Chondrocyte (in vitro differentiated cells): ENCODE data around the gene OR2T5. TPM values are rescaled to one million over a fixed set of nuclear protein-coding genes. Genes with fewer than 3 reads are reported as not detected.
"Not testable (repeated sequence)": the region's sequence is repeated elsewhere in the genome, so short reads cannot be mapped to it uniquely, and the experiment has no call there.

Source experiments
- DNase-seq: peaks from one replicate; pipeline ENCODE4 v3.0.0; 2021; ENCODE audit warnings: mixed read lengths, low spot score
- H3K27ac Mint-ChIP-seq: one replicate; pipeline ENCODE4 v1.8.0; 2021; ENCODE audit warnings: mild to moderate bottlenecking, moderate library complexity, mixed read lengths; ENCODE audit not compliant: unreplicated experiment
- H3K27me3 Mint-ChIP-seq: 2 replicates; pipeline ENCODE4 v1.8.0; 2021; ENCODE audit warnings: low read depth, mixed read lengths
- H3K36me3 Mint-ChIP-seq: 2 replicates; pipeline ENCODE4 v1.8.0; 2021; ENCODE audit warnings: low read depth, mixed read lengths
- H3K4me1 Mint-ChIP-seq: 2 replicates; pipeline ENCODE4 v1.8.0; 2021; ENCODE audit warnings: low read depth, mild to moderate bottlenecking, mixed read lengths
- H3K4me3 Mint-ChIP-seq: one replicate; pipeline ENCODE4 v1.8.0; 2021; ENCODE audit warnings: mild to moderate bottlenecking, moderate library complexity, mixed read lengths; ENCODE audit not compliant: unreplicated experiment
- H3K9me3 Mint-ChIP-seq: 2 replicates; pipeline ENCODE4 v1.8.0; 2021; ENCODE audit warnings: low read depth, mixed read lengths
- long read RNA-seq: library from polyadenylated mRNA; stranded (forward); transcript quantifications from one replicate; pipeline ENCODE4 v2.0.0, GENCODE V29; 2021
- total RNA-seq: library from RNA; stranded (reverse); gene quantifications from 3 replicates; pipeline ENCODE4 v1.2.1, GENCODE V29; 2021

Gene OR2T5, protein sequence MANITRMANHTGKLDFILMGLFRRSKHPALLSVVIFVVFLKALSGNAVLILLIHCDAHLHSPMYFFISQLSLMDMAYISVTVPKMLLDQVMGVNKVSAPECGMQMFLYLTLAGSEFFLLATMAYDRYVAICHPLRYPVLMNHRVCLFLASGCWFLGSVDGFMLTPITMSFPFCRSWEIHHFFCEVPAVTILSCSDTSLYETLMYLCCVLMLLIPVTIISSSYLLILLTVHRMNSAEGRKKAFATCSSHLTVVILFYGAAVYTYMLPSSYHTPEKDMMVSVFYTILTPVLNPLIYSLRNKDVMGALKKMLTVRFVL
- total RNA-seq: not detected in 3 replicates
- long read RNA-seq: 0 reads

DNA sequence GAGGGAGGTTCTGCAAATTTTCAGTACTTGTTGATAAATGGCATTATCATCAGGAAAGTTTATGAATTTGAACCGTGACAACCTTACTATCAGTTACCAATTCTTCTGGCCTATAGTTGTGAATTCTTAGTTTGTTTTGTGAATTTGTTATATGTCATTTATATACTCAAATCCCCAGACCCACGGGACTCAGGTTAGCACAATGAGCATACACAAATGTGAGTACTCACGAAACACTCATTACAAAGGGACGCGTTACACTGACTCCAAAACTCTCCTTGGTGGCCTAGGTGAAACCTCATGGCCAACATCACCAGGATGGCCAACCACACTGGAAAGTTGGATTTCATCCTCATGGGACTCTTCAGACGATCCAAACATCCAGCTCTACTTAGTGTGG lies at the start of gene OR2T5:
Gene OR2T5 (plus strand): TSS at position 301 of the 400 bp plus-strand sequence. CDS start 0 bp downstream, at position 301.
- H3K27me3 Mint-ChIP-seq: not testable (repeated sequence)

DNA sequence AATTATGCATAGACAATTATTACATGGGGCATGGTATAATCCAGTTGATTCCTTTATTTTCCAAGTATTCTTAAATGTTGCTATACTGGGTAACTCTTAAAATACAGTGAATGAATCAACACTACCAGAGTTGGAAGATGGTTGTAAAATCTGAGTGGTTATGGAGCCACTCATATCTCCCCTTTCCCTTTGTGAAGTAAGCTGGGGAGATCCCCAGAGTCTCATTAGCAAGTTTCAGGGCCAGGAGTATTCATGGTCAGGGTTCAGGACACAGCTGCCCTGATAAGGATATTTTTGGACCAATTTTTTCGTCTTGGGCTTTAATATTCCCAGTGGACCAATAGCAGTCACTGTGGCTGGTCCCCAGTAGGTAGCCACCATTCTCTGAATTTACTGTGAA lies 49.7 kb upstream of the OR2T5 start:
- peaks cover 15% of the 10 kb centered on the region for H3K9me3 Mint-ChIP-seq
- DNase-seq, H3K27me3 Mint-ChIP-seq, H3K4me1 Mint-ChIP-seq, H3K27ac Mint-ChIP-seq, H3K4me3 Mint-ChIP-seq, H3K36me3 Mint-ChIP-seq: not testable (repeated sequence)

More for the DNA sequence above, at the start of gene OR2T5:
- DNase-seq, H3K36me3 Mint-ChIP-seq, H3K4me3 Mint-ChIP-seq, H3K27ac Mint-ChIP-seq, H3K9me3 Mint-ChIP-seq, H3K4me1 Mint-ChIP-seq: not testable (repeated sequence)

DNA sequence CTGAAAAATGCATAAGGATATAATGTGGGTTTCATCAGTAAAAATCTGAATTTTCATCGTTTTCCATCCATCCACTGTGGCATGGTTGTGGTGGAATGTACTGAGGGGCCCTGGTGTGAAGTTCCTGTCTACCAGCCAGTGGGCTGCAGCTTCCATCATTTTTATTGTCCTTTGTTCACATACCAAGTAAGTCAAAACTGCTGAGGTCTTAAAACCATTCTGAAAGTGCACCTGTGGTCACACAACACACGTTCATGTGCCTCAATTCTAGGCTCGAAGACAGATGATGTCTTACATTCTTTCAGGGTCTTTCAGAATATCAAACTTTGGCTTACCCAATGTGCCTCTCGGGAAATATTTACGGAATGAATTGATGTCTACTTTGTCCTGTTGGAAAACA lies 49.1 kb upstream of the OR2T5 start:
- not testable (repeated sequence) for H3K27me3 Mint-ChIP-seq, H3K36me3 Mint-ChIP-seq
- peaks cover 17% of the 10 kb centered on the region for H3K9me3 Mint-ChIP-seq

DNA sequence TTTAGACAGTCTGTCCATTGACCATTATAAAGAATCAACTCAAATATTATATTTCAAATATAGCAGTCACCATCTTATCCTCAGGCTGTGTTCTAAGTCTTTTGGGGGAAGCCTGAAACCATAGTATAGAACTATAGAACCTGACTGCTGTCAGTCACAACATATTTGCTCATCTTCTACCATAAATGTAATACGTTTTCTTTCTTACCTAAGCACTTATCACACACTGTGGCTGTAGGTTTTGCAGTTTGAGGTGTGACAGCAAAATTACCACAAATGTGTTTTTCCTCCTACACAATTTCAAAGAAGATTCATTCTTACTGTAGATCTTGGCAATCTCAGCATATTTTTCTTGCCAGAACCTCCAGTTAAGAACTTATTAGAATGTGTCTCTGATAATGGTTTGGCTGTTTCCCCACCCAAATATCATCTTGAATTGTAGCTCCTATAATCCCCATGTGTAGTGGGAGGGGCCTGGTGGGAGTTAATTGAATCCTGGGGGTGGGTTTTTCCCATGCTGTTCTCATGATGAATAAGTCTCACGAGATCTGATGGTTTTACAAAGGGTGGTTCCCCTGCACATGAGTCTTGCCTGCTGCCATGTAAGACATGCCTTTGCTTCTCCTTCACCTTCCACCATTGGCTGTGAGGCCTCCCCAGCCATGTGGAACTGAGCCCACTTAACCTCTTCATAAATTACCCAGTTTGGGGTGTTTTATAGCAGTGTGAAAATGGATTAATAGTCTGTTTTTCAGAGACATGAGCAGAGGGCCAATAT lies 45.7 kb upstream of the OR2T5 start:
- not testable (repeated sequence) for DNase-seq, H3K36me3 Mint-ChIP-seq, H3K4me1 Mint-ChIP-seq, H3K27me3 Mint-ChIP-seq, H3K4me3 Mint-ChIP-seq, H3K27ac Mint-ChIP-seq
- peaks cover 36% of the 10 kb centered on the region for H3K9me3 Mint-ChIP-seq

More for the DNA sequence above, 49.1 kb upstream of the OR2T5 start:
- not testable (repeated sequence) for DNase-seq, H3K4me3 Mint-ChIP-seq, H3K4me1 Mint-ChIP-seq, H3K27ac Mint-ChIP-seq

DNA sequence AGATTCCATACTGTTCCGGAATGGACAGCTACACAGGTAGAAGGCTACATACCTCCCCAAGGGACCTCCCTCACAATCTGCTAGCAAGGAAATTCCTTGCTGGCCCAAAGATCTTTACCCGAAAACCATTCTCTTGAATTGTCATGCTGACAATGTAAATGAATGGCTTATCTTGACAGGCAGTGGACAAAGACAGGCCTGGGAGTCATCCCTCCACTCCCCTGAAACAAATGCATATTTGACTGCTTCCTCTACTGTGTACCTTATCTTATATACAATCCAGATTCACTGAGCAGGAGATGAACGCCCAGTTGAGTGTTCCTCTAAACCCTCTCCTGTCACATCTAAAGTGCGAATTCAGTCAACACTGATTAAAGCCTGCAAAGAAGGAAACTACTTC lies 43.8 kb upstream of the OR2T5 start:
- not testable (repeated sequence) for DNase-seq, H3K27ac Mint-ChIP-seq, H3K36me3 Mint-ChIP-seq, H3K27me3 Mint-ChIP-seq, H3K4me3 Mint-ChIP-seq, H3K4me1 Mint-ChIP-seq
- peaks cover 36% of the 10 kb centered on the region for H3K9me3 Mint-ChIP-seq

DNA sequence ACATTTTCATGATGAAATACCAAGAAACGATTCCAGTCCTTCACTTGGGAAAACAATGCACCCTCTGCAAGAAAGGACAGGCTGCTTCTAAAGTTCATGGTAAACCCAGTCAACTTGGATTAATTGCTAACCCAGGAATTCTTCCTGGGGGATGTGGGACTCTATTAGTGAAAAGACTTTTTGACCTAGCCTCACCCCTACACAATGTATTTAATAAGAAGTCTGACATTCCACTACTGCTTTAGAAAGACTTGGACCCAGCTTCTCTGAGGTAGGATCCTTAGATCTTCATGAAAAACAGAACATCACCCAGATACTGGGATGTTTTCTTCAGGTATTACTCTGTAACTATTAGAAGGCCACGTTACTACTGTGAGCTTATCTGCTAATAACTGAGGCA lies 43.0 kb upstream of the OR2T5 start, which contains the start of gene OR2T2:
Gene OR2T2 (plus strand): TSS at position 239 of the 400 bp plus-strand sequence. CDS start 7,161 bp downstream, outside the sequence.
- not testable (repeated sequence) for H3K27me3 Mint-ChIP-seq, H3K4me1 Mint-ChIP-seq, H3K27ac Mint-ChIP-seq, H3K4me3 Mint-ChIP-seq, DNase-seq, H3K36me3 Mint-ChIP-seq
- peaks cover 34% of the 10 kb centered on the region for H3K9me3 Mint-ChIP-seq

DNA sequence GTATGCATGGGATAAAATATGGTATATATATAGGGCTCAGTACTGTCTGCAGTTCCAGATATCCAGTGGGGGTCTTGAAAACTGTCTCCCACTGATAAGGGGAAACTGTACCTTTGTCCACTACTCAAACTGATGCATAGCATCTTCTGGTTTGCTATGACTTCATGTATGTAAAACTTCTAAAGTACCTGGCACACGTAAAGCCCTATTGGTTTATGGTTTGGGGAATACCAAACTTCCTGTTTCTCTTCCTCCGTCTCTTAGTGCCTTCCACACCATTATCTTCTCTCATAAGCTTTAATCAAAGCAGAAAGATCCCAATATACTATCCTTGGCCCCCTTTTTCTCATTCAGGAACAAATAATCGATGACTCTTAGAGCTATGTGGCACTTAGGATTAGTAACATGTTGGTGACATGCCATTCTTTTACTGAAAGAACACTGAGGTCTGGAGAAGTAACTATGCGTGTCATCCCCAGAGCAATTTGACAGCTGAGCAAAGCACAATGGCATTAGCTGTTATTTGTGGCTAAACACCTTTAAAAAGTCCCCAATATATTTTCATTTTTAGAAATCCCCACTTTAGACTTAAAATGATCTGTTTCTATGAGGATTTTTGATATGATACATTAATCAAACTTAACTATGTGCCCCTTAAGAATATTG lies 39.8 kb upstream of the OR2T5 start:
- not testable (repeated sequence) for H3K4me1 Mint-ChIP-seq, DNase-seq, H3K27me3 Mint-ChIP-seq, H3K27ac Mint-ChIP-seq, H3K36me3 Mint-ChIP-seq, H3K4me3 Mint-ChIP-seq
- H3K9me3 Mint-ChIP-seq: peaks cover 25% of the 10 kb centered on the region

DNA sequence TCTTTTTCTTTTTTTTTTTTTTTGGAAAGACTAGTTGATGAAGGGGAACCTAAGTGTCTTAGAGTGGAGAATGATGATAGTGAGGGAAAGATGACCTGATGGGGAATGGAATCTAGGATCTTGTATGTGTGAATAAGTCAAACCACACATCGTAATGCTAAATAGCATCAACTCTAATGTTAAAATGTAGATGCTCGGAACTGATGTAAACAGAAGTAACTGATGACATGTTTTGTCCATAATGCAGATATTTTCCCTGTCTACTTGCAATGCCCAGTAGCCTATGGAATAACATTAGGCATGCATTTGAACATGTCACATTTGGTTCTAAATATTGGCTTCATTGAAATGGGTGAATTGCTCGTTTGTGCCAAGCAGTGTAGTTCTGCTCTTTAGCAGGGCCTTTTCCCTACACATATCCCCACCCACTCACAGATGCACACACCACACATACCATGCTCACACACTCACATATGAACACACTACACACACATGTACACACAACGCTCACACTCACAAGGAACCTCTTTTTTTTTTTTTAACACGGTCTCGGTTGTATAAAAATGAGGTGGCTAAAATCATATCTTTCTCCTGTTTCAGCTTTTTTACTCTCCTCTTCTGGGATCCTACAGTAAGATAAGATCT lies 38.4 kb upstream of the OR2T5 start:
- not testable (repeated sequence) for H3K36me3 Mint-ChIP-seq, DNase-seq, H3K27ac Mint-ChIP-seq, H3K4me3 Mint-ChIP-seq, H3K27me3 Mint-ChIP-seq, H3K4me1 Mint-ChIP-seq
- peaks cover 15% of the 10 kb centered on the region for H3K9me3 Mint-ChIP-seq

DNA sequence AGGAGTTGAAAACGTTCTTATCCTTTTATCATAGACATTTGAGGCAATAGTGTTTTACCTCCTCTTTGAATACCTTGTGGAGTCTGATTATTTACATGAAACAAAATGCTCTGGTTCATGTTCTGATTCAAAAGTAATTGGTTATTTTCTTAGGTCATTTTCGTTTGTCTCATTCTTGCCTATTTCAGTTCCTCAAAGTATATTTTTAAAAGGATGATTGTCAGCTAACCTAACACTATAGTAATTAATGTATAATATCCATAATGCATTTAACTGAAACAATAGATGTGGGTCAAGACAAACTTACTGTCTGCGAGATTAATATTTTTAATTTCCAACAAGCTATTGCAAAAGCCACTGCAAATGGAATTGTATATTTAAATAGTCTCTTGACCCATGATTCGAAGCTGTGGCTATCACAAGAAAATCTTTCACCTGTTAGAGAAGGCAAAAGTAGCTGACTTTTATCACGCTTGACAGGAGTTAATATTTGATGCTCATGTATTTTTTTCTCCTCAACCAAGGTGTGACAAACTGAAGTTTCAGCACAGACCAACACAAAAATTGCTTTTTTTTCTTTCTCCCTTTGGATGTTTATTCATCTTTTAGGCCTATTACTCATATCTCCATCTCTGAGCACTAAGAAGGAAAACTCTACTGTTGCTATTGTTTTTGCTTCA lies 37.8 kb upstream of the OR2T5 start:
- peaks cover 12% of the 10 kb centered on the region for H3K9me3 Mint-ChIP-seq
- not testable (repeated sequence) for DNase-seq, H3K4me1 Mint-ChIP-seq, H3K4me3 Mint-ChIP-seq, H3K27ac Mint-ChIP-seq, H3K27me3 Mint-ChIP-seq, H3K36me3 Mint-ChIP-seq

DNA sequence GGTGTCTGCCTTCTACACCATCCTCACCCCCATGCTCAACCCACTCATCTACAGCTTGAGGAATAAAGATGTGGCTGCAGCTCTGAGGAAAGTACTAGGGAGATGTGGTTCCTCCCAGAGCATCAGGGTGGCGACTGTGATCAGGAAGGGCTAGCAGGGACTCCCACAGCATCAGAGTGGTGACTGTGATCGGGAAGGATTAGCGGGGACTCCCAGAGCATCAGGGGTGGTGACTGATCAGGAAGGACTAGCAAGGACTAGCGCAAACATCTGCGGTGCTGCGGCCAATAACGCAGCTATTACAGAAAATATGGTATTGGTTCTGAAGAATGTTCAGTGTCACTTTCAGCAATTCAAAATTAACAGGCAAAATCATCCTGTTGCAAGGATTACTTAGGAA lies 34.8 kb upstream of the OR2T5 start:
- not testable (repeated sequence) for H3K27ac Mint-ChIP-seq, H3K4me3 Mint-ChIP-seq, H3K27me3 Mint-ChIP-seq, H3K9me3 Mint-ChIP-seq, DNase-seq, H3K36me3 Mint-ChIP-seq, H3K4me1 Mint-ChIP-seq

DNA sequence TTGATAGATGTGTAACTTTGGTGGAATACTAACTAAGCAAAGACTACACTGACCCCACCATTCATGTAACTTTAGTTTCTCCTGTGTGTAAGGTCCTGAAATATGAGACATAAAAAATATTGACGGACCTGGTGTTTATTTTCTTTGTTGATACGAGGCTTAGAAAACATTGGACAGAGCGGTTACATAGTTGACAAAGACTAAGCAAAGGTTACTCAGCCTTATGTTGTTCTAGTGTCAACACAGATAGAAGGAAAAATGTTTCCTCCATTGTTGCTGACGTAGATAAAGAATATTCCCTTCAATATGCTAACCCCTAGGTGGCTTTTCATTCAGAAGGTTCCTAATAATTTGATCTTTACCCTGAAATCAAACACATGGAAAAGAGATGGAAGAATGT lies 33.3 kb upstream of the OR2T5 start:
- H3K9me3 Mint-ChIP-seq: peaks cover 17% of the 10 kb centered on the region
- not testable (repeated sequence) for H3K27ac Mint-ChIP-seq, H3K4me1 Mint-ChIP-seq, H3K36me3 Mint-ChIP-seq, DNase-seq, H3K4me3 Mint-ChIP-seq, H3K27me3 Mint-ChIP-seq

DNA sequence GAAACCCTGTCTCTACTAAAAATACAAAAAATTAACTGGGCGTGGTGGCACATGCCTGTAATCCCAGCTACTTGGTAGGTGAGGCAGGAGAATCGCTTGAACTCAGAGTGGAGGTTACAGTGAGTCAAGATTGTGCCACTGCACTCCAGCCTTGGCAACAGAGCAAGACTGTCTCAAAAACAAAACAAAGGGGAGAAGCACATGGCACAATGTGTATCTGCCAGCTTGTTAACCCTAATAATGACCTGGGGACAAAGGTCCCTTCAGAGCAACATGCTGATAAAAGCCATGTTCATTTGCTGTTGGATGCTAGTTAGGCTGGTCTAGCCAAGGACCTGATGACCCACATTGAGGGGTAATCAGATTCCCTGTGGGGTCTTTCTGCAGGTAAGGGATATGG lies 31.8 kb upstream of the OR2T5 start:
- DNase-seq, H3K27me3 Mint-ChIP-seq, H3K4me3 Mint-ChIP-seq, H3K27ac Mint-ChIP-seq, H3K4me1 Mint-ChIP-seq, H3K36me3 Mint-ChIP-seq: not testable (repeated sequence)
- H3K9me3 Mint-ChIP-seq: peaks cover 24% of the 10 kb centered on the region
